GM19025 (cell line): ENCODE results near the gene CRY1.

Source experiments
- ATAC-seq: cut with Tn5 transposase; IDR thresholded peaks from one replicate; pipeline ENCODE4 v1.9.1; 2021; ENCODE audit warnings: mild to moderate bottlenecking, low read depth, moderate library complexity; ENCODE audit not compliant: unreplicated experiment

The CRY1 gene

DNA sequence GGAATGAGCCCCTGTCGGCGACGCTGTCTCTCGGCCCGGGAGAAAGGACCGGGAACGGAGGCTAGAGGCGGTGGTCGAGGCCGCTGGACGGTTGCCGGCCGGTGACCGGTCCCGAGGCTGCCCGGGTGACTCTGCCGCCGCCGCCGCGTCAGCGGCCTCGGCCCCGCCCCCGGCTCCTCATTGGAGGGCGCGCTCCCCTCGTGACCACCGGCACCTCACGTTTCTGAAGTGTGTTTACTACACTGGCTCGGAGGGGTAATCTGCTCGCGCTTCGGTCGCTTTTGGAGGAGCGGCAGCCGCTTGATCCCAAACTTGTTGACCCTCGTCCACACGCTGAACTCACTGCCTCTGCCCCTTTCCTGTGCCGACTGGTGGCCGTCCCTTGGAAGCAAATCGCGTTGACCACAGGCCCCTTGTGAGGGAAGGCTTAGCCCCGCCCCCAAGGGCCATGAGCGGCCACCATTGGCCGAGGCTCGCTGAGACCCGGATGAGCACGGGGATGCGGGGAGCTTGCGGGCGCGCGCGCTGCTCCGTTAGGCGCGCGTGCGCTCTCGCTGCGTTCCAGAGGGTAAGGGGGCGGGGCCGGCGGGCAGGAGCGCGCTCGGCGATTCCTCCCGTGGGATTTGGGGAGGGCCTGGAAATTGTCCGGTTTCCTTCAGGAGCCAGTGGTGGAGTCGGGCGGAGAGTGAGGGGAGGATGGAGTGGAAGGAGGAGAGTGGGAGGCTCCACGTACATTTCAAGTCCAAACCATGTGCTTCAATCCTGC, at the start of gene CRY1:
CRY1 (minus strand) TSS at position 133 of the 766 bp plus-strand sequence. CDS start 588 bp downstream, outside the sequence.
- peak; percentile 95 for ATAC-seq

- ATAC-seq = no peak
Observed at GRCh38 chr12:107139787-107140186, 46.4 kb upstream of the CRY1 start.

GRCh38 chr12:107138990-107139389, 45.6 kb upstream of the CRY1 start:
- no peak for ATAC-seq

- ATAC-seq = no peak
Observed at GRCh38 chr12:107135177-107135576, 41.8 kb upstream of the CRY1 start.

GRCh38 chr12:107134558-107134957, 41.2 kb upstream of the CRY1 start:
- ATAC-seq = no peak

DNA sequence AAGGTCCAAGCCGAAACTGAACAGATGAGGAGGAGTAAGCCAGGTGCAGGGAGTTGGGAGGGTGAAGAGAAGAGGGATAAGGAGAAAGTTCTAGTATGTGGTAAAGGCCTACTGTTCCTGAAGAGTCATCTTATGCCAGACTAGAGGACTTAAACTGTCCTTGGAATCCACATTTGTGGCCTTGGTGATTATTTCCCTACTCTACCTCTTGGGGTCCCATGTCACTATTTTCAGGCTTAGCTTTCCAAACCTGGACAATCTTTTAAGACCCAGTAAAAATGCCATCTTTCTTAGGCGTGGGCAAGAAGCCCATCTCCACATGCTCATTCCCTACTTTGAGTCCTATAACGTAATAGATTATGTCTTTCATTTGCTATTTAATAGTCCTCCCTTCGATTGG, 40.1 kb upstream of the CRY1 start:
- ATAC-seq = no peak

DNA sequence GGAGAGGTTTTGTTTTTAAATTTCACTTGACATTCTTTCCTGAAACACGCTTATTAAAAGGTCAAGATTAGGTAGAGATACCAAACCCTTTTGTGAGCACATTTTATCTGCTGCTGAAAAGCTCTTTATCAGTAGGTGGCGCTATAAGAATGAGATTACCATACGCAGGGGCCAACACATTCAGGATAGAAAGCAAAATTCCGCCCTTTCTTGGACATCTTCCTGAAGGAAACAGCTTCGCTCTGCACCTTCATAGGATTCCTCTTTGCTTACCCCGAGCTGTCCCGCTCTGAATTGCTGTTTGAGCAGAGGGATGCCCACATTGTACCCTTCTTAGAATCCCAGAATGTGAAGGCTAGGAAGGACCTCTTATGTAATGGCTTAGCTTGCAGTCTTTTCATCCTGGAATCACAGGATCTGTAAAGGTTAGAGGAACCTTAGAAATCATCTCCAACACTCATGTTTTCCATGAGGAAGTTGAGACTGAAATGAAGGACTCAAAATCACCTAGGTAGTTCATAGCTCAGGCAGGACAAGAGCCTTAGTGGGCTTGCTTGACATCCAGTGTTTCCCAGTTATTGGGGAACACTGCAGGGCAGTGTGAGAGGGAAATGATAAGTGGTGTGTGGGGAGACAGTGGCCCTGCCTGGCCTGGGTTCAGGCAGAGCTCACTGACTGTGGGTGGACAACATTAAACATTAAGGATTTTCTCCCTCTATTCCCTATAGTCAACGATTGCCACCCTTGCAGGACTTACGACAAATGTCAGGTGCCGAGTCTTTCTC, 38.7 kb upstream of the CRY1 start:
- ATAC-seq = no peak

GRCh38 chr12:107130830-107131611, 37.7 kb upstream of the CRY1 start:
- ATAC-seq = no peak

- ATAC-seq = no peak
Observed at GRCh38 chr12:107129315-107129930, 36.1 kb upstream of the CRY1 start.

DNA sequence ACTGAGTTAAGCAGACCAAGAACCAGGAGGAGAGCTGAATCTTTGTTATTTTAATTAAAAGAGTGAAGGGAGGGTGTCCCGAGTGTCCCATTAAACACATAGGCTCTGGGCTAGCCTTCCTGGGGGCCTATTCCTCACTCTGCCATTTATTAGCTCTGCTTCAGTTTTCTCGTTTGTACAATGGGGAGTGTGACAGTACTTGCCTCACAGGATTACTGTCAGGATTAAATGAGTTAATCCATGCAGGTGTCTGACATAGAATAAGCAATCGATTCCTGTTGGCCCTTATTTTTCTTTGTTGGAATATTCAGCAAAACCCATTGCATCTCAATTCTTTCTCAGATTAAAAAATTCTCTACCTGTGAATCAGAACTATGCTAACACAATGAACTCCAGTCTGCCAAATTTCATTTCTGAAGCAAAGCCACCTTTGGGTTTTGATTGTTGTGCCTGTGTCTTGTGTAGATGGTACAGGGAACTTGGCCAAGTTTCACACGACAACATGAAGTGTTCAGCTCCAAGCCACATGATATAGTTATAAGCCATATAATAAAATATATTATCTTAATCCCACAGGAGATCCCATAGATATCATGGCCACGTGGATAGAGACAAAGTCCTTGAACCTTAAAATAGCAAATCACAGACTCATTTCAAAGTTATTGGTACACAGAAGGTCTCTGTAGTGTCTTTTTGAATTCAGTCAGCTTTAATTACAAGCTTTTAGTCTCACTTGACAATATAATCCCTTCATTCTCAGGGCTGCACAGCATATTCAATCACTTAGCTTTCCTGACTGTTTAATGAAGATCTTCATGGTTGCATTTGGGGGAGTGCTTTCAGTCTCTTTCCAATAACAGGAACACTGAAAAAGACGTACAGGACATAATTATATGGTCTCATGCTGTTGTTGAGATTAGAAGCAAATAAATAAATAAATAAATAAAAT, 34.4 kb upstream of the CRY1 start:
- ATAC-seq = no peak

DNA sequence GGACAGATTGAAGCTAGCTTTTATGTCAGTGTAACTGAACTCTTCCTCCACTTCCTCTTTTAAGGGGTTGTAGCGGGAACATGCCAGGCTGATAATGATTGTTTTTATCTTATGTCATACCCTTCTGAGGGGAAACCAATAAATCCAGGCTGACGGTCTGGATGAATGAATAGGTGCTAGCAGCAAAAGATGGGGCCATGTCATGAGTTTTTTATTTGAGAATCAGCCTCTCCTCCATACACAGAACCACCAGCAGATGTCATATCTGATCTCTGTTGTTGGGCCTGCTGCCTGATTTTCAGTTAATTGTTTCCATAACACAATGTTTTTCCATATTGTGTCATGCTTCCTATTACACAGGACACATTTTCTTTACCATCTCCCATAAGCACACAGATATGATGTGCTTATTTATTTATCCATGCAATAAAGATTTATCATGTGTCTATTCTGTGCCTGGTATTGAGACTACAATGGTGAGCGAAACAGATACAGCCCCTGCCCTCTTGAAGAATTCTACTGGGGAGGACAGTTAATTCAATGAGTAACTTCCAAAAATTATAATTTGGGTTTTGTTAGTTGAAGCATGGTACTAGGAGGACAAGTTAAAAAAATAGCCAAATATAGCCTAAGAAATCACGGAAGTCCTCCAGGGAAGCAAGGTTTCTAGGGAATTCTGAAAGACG, 33.6 kb upstream of the CRY1 start:
- ATAC-seq = no peak

- ATAC-seq = no peak
Observed at GRCh38 chr12:107125833-107126232, 32.5 kb upstream of the CRY1 start.

DNA sequence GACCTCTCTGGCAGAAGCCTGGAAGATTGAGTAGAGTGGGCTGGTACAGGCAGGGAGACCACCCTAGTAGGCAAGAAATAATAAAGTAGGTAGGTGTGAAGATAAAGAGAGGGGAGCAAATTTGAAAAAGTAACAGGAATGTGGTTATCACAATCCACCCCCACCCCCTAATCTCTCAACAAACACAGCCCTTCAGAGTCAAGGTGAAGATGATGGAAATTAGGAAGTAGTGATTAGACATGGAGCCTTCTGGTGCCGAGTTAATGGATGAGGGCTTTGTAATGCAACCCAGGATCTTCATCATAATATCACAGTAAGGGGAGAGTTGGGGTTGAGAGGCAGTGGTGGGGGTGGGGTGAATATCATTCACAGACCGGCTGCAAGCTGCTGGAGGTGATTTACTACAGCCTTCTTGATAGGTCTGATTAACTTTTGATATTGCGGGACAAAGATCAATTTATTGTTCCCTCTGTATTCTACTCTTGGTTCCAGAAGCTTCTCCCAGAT, 29.2 kb upstream of the CRY1 start:
- ATAC-seq = no peak

- ATAC-seq = no peak
Observed at GRCh38 chr12:107119091-107119490, 25.7 kb upstream of the CRY1 start.

DNA sequence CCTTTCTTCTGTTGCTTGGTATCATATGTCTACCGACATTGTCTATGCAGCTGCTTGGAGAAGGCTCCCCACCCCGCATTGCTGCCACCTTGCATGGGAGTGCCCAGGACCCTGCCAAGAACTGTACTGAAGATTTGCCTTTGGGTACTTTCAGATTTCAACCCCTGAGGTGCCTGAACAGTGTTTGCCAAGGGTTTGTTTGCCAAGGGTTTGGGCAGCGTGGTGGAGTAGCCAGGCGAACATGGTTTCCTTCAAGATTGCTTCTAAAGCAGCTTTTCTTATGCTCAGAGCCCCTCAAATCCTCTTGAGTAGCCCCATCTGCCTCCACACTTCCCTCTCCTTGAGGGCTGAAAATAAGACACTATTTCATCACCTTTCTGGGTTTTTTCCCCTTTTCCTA, 25.3 kb upstream of the CRY1 start:
- no peak for ATAC-seq

DNA sequence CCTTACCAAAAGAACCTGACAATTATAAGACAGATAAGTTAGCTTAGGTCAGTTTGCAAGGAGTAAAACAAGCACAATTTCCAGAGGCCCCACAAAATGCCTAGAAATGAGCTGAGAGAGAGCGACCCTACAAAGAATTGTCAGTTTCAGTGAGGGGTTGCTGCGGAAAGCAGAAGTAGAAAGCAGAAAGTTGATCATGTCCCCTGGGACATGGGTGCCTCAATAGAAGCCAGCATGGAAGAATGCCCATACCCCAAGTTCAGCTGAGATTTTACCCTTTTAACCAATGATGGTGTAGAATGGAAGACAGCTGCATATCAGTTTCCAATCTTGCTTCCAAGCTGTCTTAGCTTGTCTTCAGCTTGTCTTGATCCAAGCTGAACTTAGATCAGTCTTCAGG, 21.8 kb upstream of the CRY1 start:
- ATAC-seq = no peak

- ATAC-seq = no peak
Observed at GRCh38 chr12:107111314-107111713, 18.0 kb upstream of the CRY1 start.

DNA sequence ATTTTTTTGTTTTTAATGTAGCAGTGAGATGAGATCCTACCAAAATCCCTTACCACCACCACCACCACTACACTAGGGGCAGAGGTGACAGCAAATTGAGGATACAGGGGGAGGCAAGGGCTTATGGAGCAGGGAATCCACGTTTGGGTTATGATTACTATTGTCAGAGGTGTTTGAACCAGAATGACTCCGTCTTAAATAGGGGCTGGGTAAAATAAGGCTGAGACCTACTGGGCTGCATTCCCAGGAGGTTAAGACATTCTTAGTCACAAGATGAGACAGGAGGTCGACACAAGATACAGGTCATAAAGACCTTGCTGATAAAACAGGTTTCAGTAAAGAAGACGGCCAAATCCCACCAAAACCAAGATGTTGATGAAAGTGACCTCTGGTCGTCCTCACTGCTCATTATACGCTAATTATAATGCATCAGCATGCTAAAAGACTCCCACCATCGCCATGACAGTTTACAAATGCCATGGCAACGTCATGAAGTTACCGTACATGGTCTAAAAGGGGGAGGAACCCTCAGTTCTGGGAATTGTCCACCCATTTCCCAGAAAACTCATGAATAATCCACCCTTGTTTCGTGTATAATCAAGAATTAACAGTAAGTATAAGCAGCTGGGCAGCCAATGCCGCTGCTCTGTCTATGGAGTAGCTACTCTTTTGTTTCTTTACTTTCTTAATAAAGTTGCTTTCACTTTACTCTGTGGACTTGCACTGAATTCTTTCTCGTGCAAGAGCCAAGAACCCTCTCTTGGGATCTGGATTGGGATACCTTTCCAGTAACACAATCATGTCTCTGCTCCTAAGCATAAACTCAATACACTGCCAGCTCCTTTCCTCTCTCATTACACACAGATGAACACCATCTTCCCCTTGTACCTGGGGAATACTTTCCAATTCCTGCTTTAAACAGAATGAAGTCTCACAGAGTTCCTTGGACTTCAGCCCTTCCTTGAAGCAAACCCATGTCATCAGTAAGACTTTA, 16.7 kb upstream of the CRY1 start:
- no peak for ATAC-seq
